Measurements from ENCODE around the gene DAAM1.

DNA sequence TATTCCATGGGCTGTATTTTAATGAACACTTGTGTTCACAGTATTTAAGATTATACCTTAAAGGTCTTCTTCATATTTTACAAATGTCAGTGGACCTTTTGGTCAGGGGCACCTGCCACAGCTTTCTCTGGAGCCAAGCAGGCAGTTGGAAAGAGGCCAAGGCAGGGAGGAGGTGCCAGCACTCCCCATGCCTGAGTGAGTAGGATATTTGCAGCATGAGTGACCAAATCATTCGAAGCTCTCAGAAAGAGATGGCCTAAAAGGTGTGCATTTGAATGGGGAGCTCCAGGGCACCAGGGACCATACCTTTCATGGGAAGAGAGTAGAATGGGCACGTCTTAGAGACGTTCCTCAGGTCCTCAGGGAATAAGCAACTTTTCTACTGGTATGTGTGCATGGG, 155.1 kb downstream of the DAAM1 start:
- TF ChIP-seq, protein P1, sequence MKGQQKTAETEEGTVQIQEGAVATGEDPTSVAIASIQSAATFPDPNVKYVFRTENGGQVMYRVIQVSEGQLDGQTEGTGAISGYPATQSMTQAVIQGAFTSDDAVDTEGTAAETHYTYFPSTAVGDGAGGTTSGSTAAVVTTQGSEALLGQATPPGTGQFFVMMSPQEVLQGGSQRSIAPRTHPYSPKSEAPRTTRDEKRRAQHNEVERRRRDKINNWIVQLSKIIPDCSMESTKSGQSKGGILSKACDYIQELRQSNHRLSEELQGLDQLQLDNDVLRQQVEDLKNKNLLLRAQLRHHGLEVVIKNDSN (CRISPR knock-in tag; IDR thresholded peaks at IDR 0.05): no peak
- TF ChIP-seq, protein P2, sequence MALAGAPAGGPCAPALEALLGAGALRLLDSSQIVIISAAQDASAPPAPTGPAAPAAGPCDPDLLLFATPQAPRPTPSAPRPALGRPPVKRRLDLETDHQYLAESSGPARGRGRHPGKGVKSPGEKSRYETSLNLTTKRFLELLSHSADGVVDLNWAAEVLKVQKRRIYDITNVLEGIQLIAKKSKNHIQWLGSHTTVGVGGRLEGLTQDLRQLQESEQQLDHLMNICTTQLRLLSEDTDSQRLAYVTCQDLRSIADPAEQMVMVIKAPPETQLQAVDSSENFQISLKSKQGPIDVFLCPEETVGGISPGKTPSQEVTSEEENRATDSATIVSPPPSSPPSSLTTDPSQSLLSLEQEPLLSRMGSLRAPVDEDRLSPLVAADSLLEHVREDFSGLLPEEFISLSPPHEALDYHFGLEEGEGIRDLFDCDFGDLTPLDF (CRISPR knock-in tag; IDR thresholded peaks at IDR 0.05): no peak
- TF ChIP-seq, protein P3, sequence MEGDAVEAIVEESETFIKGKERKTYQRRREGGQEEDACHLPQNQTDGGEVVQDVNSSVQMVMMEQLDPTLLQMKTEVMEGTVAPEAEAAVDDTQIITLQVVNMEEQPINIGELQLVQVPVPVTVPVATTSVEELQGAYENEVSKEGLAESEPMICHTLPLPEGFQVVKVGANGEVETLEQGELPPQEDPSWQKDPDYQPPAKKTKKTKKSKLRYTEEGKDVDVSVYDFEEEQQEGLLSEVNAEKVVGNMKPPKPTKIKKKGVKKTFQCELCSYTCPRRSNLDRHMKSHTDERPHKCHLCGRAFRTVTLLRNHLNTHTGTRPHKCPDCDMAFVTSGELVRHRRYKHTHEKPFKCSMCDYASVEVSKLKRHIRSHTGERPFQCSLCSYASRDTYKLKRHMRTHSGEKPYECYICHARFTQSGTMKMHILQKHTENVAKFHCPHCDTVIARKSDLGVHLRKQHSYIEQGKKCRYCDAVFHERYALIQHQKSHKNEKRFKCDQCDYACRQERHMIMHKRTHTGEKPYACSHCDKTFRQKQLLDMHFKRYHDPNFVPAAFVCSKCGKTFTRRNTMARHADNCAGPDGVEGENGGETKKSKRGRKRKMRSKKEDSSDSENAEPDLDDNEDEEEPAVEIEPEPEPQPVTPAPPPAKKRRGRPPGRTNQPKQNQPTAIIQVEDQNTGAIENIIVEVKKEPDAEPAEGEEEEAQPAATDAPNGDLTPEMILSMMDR (IDR thresholded peaks at IDR 0.05): no peak
- no peak for TF ChIP-seq CREB1 (CRISPR knock-in tag; IDR thresholded peaks at IDR 0.05)
- TF ChIP-seq FOXK1 (CRISPR knock-in tag; IDR thresholded peaks at IDR 0.05): no peak
- TF ChIP-seq, protein P4, sequence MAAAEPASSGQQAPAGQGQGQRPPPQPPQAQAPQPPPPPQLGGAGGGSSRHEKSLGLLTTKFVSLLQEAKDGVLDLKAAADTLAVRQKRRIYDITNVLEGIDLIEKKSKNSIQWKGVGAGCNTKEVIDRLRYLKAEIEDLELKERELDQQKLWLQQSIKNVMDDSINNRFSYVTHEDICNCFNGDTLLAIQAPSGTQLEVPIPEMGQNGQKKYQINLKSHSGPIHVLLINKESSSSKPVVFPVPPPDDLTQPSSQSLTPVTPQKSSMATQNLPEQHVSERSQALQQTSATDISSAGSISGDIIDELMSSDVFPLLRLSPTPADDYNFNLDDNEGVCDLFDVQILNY (CRISPR knock-in tag; IDR thresholded peaks at IDR 0.05): no peak
- TF ChIP-seq, protein P5, sequence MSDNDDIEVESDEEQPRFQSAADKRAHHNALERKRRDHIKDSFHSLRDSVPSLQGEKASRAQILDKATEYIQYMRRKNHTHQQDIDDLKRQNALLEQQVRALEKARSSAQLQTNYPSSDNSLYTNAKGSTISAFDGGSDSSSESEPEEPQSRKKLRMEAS (CRISPR knock-in tag; IDR thresholded peaks at IDR 0.05): no peak
- TF ChIP-seq ZNF263 (CRISPR knock-in tag; IDR thresholded peaks at IDR 0.05; ENCODE audit: low read depth): no peak
